Hepatocyte (in vitro differentiated cells): ENCODE data around the gene CDK7. TPM values are rescaled to one million over a fixed set of nuclear protein-coding genes. Genes with fewer than 3 reads are reported as not detected.
"Not testable (repeated sequence)": the region's sequence is repeated elsewhere in the genome, so short reads cannot be mapped to it uniquely, and the experiment has no call there.

Experiments used
- DNase-seq: peaks from one replicate; pipeline ENCODE4 v3.0.0-alpha.2; 2016; ENCODE audit warnings: low spot score
- H2AFZ ChIP-seq: fragments of 200-600 bp; sonication (generic); 2 replicates; pipeline ENCODE4 v1.6.0; 2016; ENCODE audit warnings: antibody characterized with exemption, mild to moderate bottlenecking
- H3K27ac ChIP-seq: fragments of 200-600 bp; sonication (generic); 2 replicates; pipeline ENCODE4 v1.5.1; 2016; ENCODE audit warnings: mild to moderate bottlenecking
- H3K27me3 ChIP-seq: fragments of 200-600 bp; sonication (generic); 2 replicates; pipeline ENCODE4 v1.6.1; 2016
- H3K36me3 ChIP-seq: fragments of 200-600 bp; sonication (generic); replicated peaks from 2 replicates; pipeline ENCODE4 v1.5.1; 2016; ENCODE audit warnings: low read depth; ENCODE audit not compliant: insufficient read depth
- H3K4me1 ChIP-seq: fragments of 200-600 bp; sonication (generic); 2 replicates; pipeline ENCODE4 v1.5.1; 2016; ENCODE audit warnings: mild to moderate bottlenecking, moderate library complexity; ENCODE audit not compliant: insufficient read depth
- H3K4me2 ChIP-seq: fragments of 200-600 bp; sonication (generic); 2 replicates; pipeline ENCODE4 v1.6.0; 2016
- H3K4me3 ChIP-seq: fragments of 200-600 bp; sonication (generic); 2 replicates; pipeline ENCODE4 v1.5.1; 2016; ENCODE audit warnings: mild to moderate bottlenecking
- H3K79me2 ChIP-seq: fragments of 200-600 bp; sonication (generic); 2 replicates; pipeline ENCODE4 v1.6.0; 2017; ENCODE audit warnings: mild to moderate bottlenecking
- H3K9me2 ChIP-seq: fragments of 200-600 bp; sonication (generic); replicated peaks from 2 replicates; pipeline ENCODE4 v1.6.0; 2017; ENCODE audit warnings: mild to moderate bottlenecking; ENCODE audit not compliant: insufficient read depth
- H3K9me3 ChIP-seq: fragments of 200-600 bp; sonication (generic); 2 replicates; pipeline ENCODE4 v1.5.1; 2016; ENCODE audit warnings: low read depth, mild to moderate bottlenecking
- H4K20me1 ChIP-seq: fragments of 200-600 bp; sonication (generic); 2 replicates; pipeline ENCODE4 v1.6.0; 2016; ENCODE audit warnings: mild to moderate bottlenecking; ENCODE audit not compliant: insufficient read depth, poor library complexity, severe bottlenecking
- CTCF ChIP-seq: fragments of 200-600 bp; sonication (generic); IDR thresholded peaks from 2 replicates; pipeline ENCODE4 v1.5.1; 2016; ENCODE audit warnings: antibody characterized with exemption, mild to moderate bottlenecking; ENCODE audit not compliant: poor library complexity
- EZH2 ChIP-seq: fragments of 200-600 bp; sonication (generic); IDR thresholded peaks from 2 replicates; pipeline ENCODE4 v1.6.1; 2016; ENCODE audit warnings: antibody characterized with exemption, mild to moderate bottlenecking, borderline replicate concordance
- EZH2phosphoT487 ChIP-seq: fragments of 200-600 bp; sonication (generic); IDR thresholded peaks from one replicate; pipeline ENCODE4 v1.6.1; 2018; ENCODE audit warnings: antibody characterized with exemption, mild to moderate bottlenecking, low read depth, moderate library complexity; ENCODE audit not compliant: unreplicated experiment, severe bottlenecking
- WGBS: methylation state at CpG from one replicate; pipeline ENCODE4 v1.1.6; 2016; ENCODE audit warnings: low lambda C conversion rate; ENCODE audit errors: missing lambda C conversion rate; 5-methylcytosine and 5-hydroxymethylcytosine counted together
- polyA plus RNA-seq: library from polyadenylated mRNA; unstranded; fragments of >200 nt; fragmentation: Nextera tagmentation; extraction: Ambion mirVana; gene quantifications from 2 replicates; pipeline ENCODE4 v1.2.1, GENCODE V29; 2016
- total RNA-seq: library from RNA; depleted of rRNA; stranded (reverse); fragments of >200 nt; gene quantifications from 2 replicates; pipeline ENCODE4 v1.2.3, GENCODE V29; 2014

The CDK7 gene
- total and polyA plus RNA-seq, 2 experiments from 2014 or later = 36.4 to 41.1 TPM

GRCh38 chr5:69248019-69248418 lies 13.3 kb downstream of the CDK7 start:
- Histone ChIP-seq H3K4me2 (no peak overlapping the region), H3K4me3 (no peak overlapping the region), H3K9me3 (no peaks in the 10 kb centered on the region), H3K27me3 (no peaks in the 10 kb centered on the region), H2AFZ (no peak overlapping the region), H3K36me3 (no peaks in the 10 kb centered on the region), H4K20me1 (peaks cover 5% of the 10 kb centered on the region), H3K27ac (no peak overlapping the region), H3K79me2 (peaks cover 90% of the 10 kb centered on the region), H3K9me2 (no peaks in the 10 kb centered on the region), H3K4me1 (no peaks in the 10 kb centered on the region)
- no peak for TF ChIP-seq EZH2
- no peak for TF ChIP-seq CTCF
- no peak for TF ChIP-seq EZH2phosphoT487
- WGBS = 90% methylated on average over 2 of the region's 2 CpGs
- DNase-seq = no peak

DNA sequence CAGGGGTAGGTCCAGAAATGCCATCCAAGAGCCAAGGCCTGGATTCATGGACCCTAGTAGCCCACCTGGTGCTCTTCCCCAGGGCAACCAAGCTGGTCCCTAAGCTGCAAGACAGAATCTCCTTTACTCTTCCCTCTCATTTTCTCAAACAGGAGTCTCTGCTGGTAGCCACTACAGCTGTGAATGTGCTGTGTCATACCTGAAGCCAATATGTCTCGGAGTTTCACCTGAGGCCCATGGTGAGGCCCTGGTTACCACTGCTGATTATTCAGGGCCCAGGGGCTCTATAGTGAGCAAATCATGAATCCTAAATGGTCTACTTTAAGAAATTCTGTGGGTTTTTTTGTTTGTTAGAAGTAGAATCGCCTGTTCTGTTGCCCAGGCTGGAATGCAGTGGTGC lies 15.9 kb downstream of the CDK7 start:
- Histone ChIP-seq H3K4me1 (no peaks in the 10 kb centered on the region), H3K27me3 (no peaks in the 10 kb centered on the region), H3K36me3 (no peaks in the 10 kb centered on the region), H3K4me3 (no peak overlapping the region), H3K4me2 (no peak overlapping the region), H4K20me1 (no peaks in the 10 kb centered on the region), H3K79me2 (peaks cover 70% of the 10 kb centered on the region), H3K9me3 (no peaks in the 10 kb centered on the region), H2AFZ (no peak overlapping the region), H3K27ac (no peak overlapping the region), H3K9me2 (no peaks in the 10 kb centered on the region)
- no peak for DNase-seq
- 92% methylated on average over 2 of the region's 2 CpGs for WGBS
- TF ChIP-seq EZH2 (no peak), EZH2phosphoT487 (no peak), CTCF (no peak)

DNA sequence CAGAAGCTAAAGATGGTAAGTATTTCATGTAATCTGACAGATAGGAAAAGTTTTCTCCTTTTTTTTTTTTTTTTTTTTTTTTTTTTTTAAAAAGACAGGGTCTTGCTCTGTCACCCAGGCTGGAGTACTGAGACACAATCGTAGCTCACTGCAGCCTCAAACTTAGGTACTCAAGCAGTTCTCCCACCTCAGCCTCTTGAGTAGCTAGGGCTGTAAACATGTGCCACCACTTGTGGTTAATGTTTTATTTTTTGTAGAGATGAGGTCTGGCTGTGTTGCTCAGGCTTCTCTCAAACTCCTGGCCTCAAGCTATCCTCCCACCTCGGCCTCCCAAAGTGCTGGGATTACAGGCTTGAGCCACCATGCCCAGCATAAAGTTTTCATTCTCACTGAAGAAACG lies 17.8 kb downstream of the CDK7 start:
- Histone ChIP-seq H3K4me1 (no peaks in the 10 kb centered on the region), H4K20me1 (no peaks in the 10 kb centered on the region), H2AFZ (no peak overlapping the region), H3K27me3 (no peaks in the 10 kb centered on the region), H3K36me3 (no peaks in the 10 kb centered on the region), H3K9me3 (no peaks in the 10 kb centered on the region), H3K4me3 (no peak overlapping the region), H3K4me2 (no peak overlapping the region), H3K79me2 (peaks cover 52% of the 10 kb centered on the region), H3K27ac (no peak overlapping the region), H3K9me2 (no peaks in the 10 kb centered on the region)
- 93% methylated on average over 3 of the region's 3 CpGs for WGBS
- no peak for TF ChIP-seq CTCF
- no peak for TF ChIP-seq EZH2phosphoT487
- no peak for TF ChIP-seq EZH2
- DNase-seq = no peak

DNA sequence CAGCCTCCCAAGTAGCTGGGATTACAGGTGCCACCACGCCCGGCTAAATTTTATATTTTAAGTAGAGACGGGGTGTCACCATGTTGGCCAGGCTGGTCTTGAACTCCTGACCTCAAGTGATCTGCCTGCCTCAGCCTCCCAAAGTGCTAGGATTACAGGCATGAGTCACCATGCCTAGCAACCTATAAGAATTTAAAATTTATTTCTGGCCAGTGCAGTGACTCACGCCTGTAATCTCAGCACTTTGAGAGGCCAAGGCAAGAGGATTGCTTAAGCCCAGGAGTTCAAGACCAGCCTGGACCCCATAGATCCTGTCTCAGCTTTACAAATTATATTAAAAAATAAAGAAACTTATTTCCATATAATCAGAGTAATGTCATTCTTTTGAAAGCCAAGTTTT lies 21.3 kb downstream of the CDK7 start:
- H3K27me3 ChIP-seq, H4K20me1 ChIP-seq, H3K4me3 ChIP-seq, H3K36me3 ChIP-seq, H3K9me2 ChIP-seq, H3K4me1 ChIP-seq, H2AFZ ChIP-seq, DNase-seq, H3K9me3 ChIP-seq, H3K27ac ChIP-seq, H3K4me2 ChIP-seq: not testable (repeated sequence)
- peaks cover 17% of the 10 kb centered on the region for H3K79me2 ChIP-seq
- 97% methylated on average over 4 of the region's 4 CpGs for WGBS
